ENCODE results near the gene EVA1C. TPM values are rescaled to one million over a fixed set of nuclear protein-coding genes. Genes with fewer than 3 reads are reported as not detected.
"Not testable (repeated sequence)": the region's sequence is repeated elsewhere in the genome, so short reads cannot be mapped to it uniquely, and the experiment has no call there.

The EVA1C gene
- total RNA-seq, 4 donors from 2014 or later, result 22.4 to 35.1 (median 30.3) TPM

DNA sequence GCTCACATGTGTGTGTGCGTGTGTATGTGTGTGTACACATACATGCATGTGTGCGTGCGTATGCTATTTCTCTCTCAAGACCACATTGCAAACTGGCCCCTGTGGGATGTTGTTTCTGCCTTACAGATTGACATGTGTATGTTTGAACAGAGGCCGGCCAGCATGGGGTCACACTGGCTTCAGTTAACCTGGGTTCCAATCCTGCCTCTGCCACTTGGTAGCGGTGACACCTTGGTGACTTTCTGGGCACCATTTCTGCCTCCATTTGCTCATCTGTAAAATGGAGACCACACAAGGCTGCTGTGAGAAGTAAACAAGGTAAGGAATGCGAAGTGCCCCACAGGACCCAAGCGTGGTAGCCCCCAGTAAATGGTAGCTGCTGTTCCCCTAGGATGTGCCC, 121.1 kb downstream of the EVA1C start:
- no peak for DNase-seq
- Histone ChIP-seq H3K27ac (no peak overlapping the region), H3K9me3 (no peaks in the 10 kb centered on the region), H3K4me1 (no peaks in the 10 kb centered on the region), H3K4me3 (no peak overlapping the region), H3K27me3 (no peaks in the 10 kb centered on the region), H3K36me3 (no peaks in the 10 kb centered on the region)
- TF ChIP-seq, protein P1, sequence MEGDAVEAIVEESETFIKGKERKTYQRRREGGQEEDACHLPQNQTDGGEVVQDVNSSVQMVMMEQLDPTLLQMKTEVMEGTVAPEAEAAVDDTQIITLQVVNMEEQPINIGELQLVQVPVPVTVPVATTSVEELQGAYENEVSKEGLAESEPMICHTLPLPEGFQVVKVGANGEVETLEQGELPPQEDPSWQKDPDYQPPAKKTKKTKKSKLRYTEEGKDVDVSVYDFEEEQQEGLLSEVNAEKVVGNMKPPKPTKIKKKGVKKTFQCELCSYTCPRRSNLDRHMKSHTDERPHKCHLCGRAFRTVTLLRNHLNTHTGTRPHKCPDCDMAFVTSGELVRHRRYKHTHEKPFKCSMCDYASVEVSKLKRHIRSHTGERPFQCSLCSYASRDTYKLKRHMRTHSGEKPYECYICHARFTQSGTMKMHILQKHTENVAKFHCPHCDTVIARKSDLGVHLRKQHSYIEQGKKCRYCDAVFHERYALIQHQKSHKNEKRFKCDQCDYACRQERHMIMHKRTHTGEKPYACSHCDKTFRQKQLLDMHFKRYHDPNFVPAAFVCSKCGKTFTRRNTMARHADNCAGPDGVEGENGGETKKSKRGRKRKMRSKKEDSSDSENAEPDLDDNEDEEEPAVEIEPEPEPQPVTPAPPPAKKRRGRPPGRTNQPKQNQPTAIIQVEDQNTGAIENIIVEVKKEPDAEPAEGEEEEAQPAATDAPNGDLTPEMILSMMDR (IDR thresholded peaks at IDR 0.05), result no peak
- no peak for TF ChIP-seq POLR2A (IDR thresholded peaks at IDR 0.05)

DNA sequence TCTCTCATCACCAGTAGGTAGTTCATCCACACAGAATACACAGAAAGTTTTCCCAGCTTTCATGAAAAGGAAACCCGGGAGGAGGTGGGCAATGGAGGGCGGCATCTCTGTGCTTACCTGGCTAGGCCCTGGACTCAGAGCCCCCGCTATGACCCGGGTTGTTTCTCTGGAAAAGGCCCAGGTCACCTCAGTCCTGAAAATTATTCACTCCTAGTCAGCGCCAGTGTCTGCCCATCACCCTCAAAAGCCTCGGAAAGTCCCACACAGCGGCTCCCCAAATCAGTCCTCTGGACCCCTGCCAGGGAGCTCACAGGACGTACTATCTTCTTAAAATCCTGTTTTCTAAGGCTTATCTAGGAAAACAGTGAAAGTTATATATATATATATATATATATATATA, 121.6 kb downstream of the EVA1C start:
- H3K9me3 ChIP-seq, result no peaks in the 10 kb centered on the region
- no peak for TF ChIP-seq POLR2A (IDR thresholded peaks at IDR 0.05)
- no peak for DNase-seq
- H3K27me3 ChIP-seq, result no peaks in the 10 kb centered on the region
- no peaks in the 10 kb centered on the region for H3K4me1 ChIP-seq
- H3K4me3 ChIP-seq, result no peak overlapping the region
- no peak overlapping the region for H3K27ac ChIP-seq
- H3K36me3 ChIP-seq, result no peaks in the 10 kb centered on the region

DNA sequence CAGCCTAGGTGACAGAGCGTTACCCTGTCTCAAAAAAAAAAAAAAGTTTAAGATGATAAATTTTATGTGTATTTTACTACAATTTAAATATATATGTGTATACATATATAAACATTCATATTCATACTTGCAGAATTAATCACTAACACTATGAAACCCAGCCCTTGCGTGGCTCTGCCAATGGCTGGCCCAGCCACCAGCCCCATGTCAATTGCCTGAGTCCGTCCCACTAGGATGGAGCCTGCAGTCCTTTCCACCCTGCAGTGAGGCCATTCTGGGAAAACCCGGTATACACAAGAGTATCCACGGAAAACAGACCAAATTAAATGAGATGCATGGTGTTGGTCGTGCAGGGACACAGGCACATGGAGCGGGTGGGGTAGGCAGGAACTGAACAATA, 123.1 kb downstream of the EVA1C start:
- Histone ChIP-seq H3K4me3 (no peak overlapping the region), H3K9me3 (no peaks in the 10 kb centered on the region), H3K36me3 (no peaks in the 10 kb centered on the region), H3K4me1 (no peaks in the 10 kb centered on the region), H3K27ac (no peak overlapping the region), H3K27me3 (no peaks in the 10 kb centered on the region)
- no peak for TF ChIP-seq POLR2A (IDR thresholded peaks at IDR 0.05)
- TF ChIP-seq, protein P1 (IDR thresholded peaks at IDR 0.05), result no peak
- no peak for DNase-seq

DNA sequence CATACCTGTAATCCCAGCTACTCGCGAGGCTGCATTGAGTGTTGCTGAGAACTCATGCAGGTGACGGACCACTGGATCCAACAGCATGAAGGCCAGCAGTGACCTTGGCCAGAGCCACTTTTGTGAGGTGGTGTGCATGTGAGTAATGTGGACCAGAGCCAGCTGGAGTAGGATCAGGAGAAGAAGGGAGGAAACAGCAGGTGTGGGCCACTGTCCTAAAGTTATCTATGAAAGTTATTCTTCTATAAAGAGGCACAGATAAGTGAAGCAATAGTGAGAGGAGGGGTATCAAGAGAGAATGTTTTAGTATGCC, 125.0 kb downstream of the EVA1C start:
- Histone ChIP-seq H3K4me3 (no peak overlapping the region), H3K27ac (no peak overlapping the region), H3K27me3 (no peaks in the 10 kb centered on the region), H3K36me3 (no peaks in the 10 kb centered on the region), H3K9me3 (no peaks in the 10 kb centered on the region), H3K4me1 (no peaks in the 10 kb centered on the region)
- TF ChIP-seq, protein P1 (IDR thresholded peaks at IDR 0.05), result no peak
- no peak for TF ChIP-seq POLR2A (IDR thresholded peaks at IDR 0.05)
- DNase-seq, result no peak

DNA sequence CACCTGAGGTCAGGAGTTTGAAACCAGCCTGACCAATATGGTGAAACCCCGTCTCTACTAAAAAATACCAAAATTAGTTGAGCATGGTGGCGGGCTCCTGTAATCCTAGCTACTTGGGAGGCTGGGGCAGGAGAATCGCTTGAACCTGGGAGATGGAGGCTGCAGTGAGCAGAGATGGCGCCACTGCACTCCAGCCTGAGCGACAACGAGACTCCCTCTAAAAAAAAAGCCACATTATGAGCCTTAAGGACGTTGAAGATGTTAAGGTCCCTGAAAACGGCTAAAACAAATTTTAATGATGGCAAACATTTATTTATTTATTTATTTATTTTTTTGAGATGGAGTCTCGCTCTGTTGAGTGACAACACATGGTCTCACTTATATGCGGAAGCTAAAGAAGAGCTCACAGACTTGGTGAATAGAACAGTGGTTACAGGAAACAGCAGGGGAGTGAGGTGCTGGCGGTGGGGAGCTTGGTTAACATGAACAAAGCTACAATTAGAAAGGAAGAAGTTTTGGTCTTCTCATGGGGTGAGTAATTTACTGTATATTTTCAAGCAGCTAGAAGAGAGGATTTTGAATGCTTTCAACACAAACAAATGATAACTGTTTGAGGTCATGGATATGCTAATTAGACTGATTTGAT, 125.8 kb downstream of the EVA1C start:
- TF ChIP-seq POLR2A (IDR thresholded peaks at IDR 0.05), result no peak
- Histone ChIP-seq H3K4me1 (no peaks in the 10 kb centered on the region), H3K9me3 (no peaks in the 10 kb centered on the region), H3K4me3 (no peak overlapping the region), H3K27ac (no peak overlapping the region), H3K36me3 (no peaks in the 10 kb centered on the region), H3K27me3 (no peaks in the 10 kb centered on the region)
- DNase-seq, result no peak

DNA sequence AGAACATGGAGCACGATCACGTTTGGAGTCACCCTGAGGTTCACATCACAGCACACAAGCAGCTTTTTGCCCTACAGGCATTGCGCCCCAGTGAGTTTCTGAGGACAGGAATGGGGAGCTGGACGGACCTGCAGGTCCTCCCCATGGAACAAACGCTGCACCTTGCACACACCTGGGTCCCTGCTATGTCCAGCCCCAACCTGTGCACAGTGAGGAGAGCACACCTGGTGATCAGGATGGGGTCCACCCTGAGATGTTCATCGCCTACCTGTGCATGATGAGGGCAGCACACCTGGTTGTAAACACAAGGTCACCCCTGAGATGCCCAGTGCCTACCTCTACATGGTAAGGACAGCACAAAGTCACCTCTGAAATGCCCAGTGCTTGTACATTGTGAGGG, 126.9 kb downstream of the EVA1C start:
- no peak for TF ChIP-seq POLR2A (IDR thresholded peaks at IDR 0.05)
- TF ChIP-seq, protein P1 (IDR thresholded peaks at IDR 0.05), result no peak
- H3K9me3 ChIP-seq, result no peaks in the 10 kb centered on the region
- H3K27me3 ChIP-seq, result no peaks in the 10 kb centered on the region
- no peaks in the 10 kb centered on the region for H3K36me3 ChIP-seq
- no peak overlapping the region for H3K4me3 ChIP-seq
- no peak overlapping the region for H3K27ac ChIP-seq
- no peaks in the 10 kb centered on the region for H3K4me1 ChIP-seq
- DNase-seq, result no peak

DNA sequence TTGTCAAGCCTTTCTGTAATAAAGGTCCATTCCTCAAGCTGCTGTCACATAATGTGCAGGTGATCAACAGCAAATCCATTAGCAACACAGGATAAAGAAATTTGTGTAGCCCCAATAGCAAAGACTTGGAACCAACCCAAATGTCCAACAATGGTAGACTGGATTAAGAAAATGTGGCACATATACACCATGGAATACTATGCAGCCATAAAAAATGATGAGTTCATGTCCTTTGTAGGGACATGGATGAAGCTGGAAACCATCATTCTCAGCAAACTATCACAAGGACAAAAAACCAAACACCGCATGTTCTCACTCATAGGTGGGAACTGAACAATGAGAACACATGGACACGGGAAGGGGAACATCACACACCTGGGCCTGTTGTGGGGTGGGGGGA, 130.6 kb downstream of the EVA1C start:
- not testable (repeated sequence) for H3K27ac ChIP-seq, H3K4me1 ChIP-seq, H3K9me3 ChIP-seq, DNase-seq, H3K27me3 ChIP-seq, H3K36me3 ChIP-seq, H3K4me3 ChIP-seq
